NCI-H2196 treated with DMSO at 0.1 percent for 48 hours (cell line): Measurements from ENCODE around the gene VPS37D.
"Not testable (repeated sequence)": the region's sequence is repeated elsewhere in the genome, so short reads cannot be mapped to it uniquely, and the experiment has no call there.

Experiments
- DNase-seq: peaks from one replicate; lab custom pipeline; 2025; ENCODE audit not compliant: unreplicated experiment; lab: John Stamatoyannopoulos, UW

Gene VPS37D

GRCh38 chr7:73667344-73668102, at the start of gene VPS37D:
Gene VPS37D, plus strand, starts transcription at chr7:73667831. Its CDS starts 128 bp downstream, at chr7:73667959.
- DNase-seq: peak; percentile 74

- no peak for DNase-seq
Measured at GRCh38 chr7:73618538-73618937, 49.1 kb upstream of the VPS37D start.

GRCh38 chr7:73619394-73619793, 48.2 kb upstream of the VPS37D start:
- DNase-seq: not testable (repeated sequence)

GRCh38 chr7:73621168-73622063, 46.2 kb upstream of the VPS37D start:
- no peak for DNase-seq

GRCh38 chr7:73622527-73622908, 45.1 kb upstream of the VPS37D start:
- DNase-seq: no peak

GRCh38 chr7:73622909-73623797, 44.5 kb upstream of the VPS37D start:
- DNase-seq: peak; percentile 42

- peak; percentile 77 for DNase-seq
Measured at GRCh38 chr7:73623798-73624668, 43.6 kb upstream of the VPS37D start, which contains the start of gene MLXIPL. Gene MLXIPL, minus strand, starts transcription at chr7:73624522. Its CDS starts 30 bp downstream, at chr7:73624492.

- no peak for DNase-seq
Measured at GRCh38 chr7:73624669-73625001, 43.0 kb upstream of the VPS37D start.

- DNase-seq: no peak
Measured at GRCh38 chr7:73625276-73625675, 42.4 kb upstream of the VPS37D start.

- DNase-seq: no peak
Measured at GRCh38 chr7:73626814-73627213, 40.8 kb upstream of the VPS37D start.

- no peak for DNase-seq
Measured at GRCh38 chr7:73628504-73628903, 39.1 kb upstream of the VPS37D start.

- no peak for DNase-seq
Measured at GRCh38 chr7:73631558-73631957, 36.1 kb upstream of the VPS37D start.

GRCh38 chr7:73633323-73633722, 34.3 kb upstream of the VPS37D start:
- no peak for DNase-seq

GRCh38 chr7:73633844-73634243, 33.8 kb upstream of the VPS37D start:
- DNase-seq: no peak

- DNase-seq: no peak
Measured at GRCh38 chr7:73635428-73636200, 32.0 kb upstream of the VPS37D start.

GRCh38 chr7:73638911-73639310, 28.7 kb upstream of the VPS37D start:
- no peak for DNase-seq

GRCh38 chr7:73642834-73643233, 24.8 kb upstream of the VPS37D start:
- DNase-seq: no peak

- no peak for DNase-seq
Measured at GRCh38 chr7:73644688-73645286, 22.8 kb upstream of the VPS37D start.

GRCh38 chr7:73645643-73646174, 21.9 kb upstream of the VPS37D start:
- DNase-seq: no peak
